Astrocyte of the cerebellum (primary cell): Measurements from ENCODE around the gene UBE2N.
"Not testable (repeated sequence)": the region's sequence is repeated elsewhere in the genome, so short reads cannot be mapped to it uniquely, and the experiment has no call there.

Source experiments
- DNase-seq: peaks from one replicate; pipeline ENCODE4 v3.0.0-alpha.2; 2011; ENCODE audit warnings: low read depth
- H3K4me3 ChIP-seq: 2 replicates; pipeline ENCODE4 v1.5.1; 2011; ENCODE audit warnings: mild to moderate bottlenecking, low read depth, low read length, moderate library complexity
- CTCF ChIP-seq: IDR thresholded peaks from 2 replicates; pipeline ENCODE4 v1.5.1; 2012; ENCODE audit warnings: low read length, low read depth, moderate library complexity, mild to moderate bottlenecking; ENCODE audit errors: missing control alignments
- in situ Hi-C: cut with HindIII; loops from 2 replicates; pipeline ENCODE4 v1.10.0; 2017; ENCODE audit warnings: low sequenced_read_pairs

The UBE2N gene

GRCh38 chr12:93397412-93397811 is 44.3 kb downstream of the UBE2N start:
- in situ Hi-C loops = no loop called here
- no peak for DNase-seq

GRCh38 chr12:93393425-93393824 is 48.3 kb downstream of the UBE2N start:
- DNase-seq = no peak
- no peak for TF ChIP-seq CTCF
- in situ Hi-C loops = no loop called here
- no peak overlapping the region for H3K4me3 ChIP-seq

More at GRCh38 chr12:93397412-93397811, 44.3 kb downstream of the UBE2N start:
- no peak for TF ChIP-seq CTCF
- H3K4me3 ChIP-seq = no peak overlapping the region

- no peak overlapping the region for H3K4me3 ChIP-seq
- DNase-seq = no peak
- in situ Hi-C loops = no loop called here
- TF ChIP-seq CTCF = no peak
Measured at GRCh38 chr12:93390549-93391297, 51.0 kb downstream of the UBE2N start.

GRCh38 chr12:93390031-93390430 is 51.7 kb downstream of the UBE2N start:
- no peak for DNase-seq
- in situ Hi-C loops = no loop called here

GRCh38 chr12:93387780-93388179 is 54.0 kb downstream of the UBE2N start:
- in situ Hi-C loops = no loop called here
- no peak overlapping the region for H3K4me3 ChIP-seq
- no peak for DNase-seq
- TF ChIP-seq CTCF = no peak

More at GRCh38 chr12:93390031-93390430, 51.7 kb downstream of the UBE2N start:
- H3K4me3 ChIP-seq = no peak overlapping the region
- no peak for TF ChIP-seq CTCF

GRCh38 chr12:93381976-93382437 is 59.7 kb downstream of the UBE2N start:
- DNase-seq, H3K4me3 ChIP-seq: not testable (repeated sequence)
- in situ Hi-C loops = loop anchor here (5.0 kb wide), 1 partner anchor 395 kb away; no protein-coding TSS in a partner anchor

GRCh38 chr12:93381161-93381975 is 60.4 kb downstream of the UBE2N start:
- no peak for DNase-seq
- in situ Hi-C loops = loop anchor here (5.0 kb wide), 1 partner anchor 394 kb away; no protein-coding TSS in a partner anchor
- peak overlapping the region; percentile 63 for H3K4me3 ChIP-seq
- no peak for TF ChIP-seq CTCF
